NCI-H2196 treated with DMSO at 0.1 percent for 48 hours (cell line): ENCODE measurements around the gene MYH1.

Experiments
- DNase-seq: peaks from one replicate; lab custom pipeline; 2025; ENCODE audit not compliant: unreplicated experiment; lab: John Stamatoyannopoulos, UW

Gene MYH1

DNA sequence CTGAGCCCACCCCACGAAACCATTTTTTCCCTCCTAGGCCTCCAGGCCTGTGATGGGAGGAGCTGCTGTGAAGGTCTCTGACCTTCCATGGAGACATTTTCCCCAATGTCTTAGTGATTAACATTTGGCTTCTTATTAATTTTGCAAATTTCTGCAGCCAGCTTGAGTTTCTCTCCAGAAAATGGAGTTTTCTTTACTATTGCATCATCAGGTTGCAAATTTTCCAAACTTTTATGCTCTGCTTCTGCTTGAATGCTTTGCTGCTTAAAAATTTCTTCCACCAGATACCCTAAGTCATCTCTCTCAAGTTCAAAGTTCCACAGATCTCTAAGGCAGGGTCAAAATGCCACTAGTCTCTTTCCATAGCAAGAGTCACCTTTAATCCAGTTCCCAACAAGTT is 36.1 kb downstream of the MYH1 start:
- DNase-seq = no peak

DNA sequence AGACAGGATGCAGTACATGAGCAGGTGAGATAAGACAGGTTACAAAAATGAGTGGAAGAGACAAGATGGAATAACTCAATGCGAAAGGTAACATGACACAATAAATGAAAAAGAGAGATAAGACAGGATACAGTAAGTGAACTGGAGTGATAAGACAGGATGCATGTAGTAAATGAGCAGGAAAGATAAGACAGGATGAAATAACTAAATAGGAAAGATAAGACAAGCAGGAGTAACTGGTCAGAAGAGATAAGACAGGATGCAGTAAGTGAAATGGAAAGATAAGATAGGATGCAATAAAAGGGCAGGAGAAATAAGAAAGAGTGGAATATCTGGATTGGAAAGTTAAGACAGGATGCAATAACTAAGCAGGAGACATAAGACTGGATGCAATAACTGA is 40.6 kb downstream of the MYH1 start:
- no peak for DNase-seq

DNA sequence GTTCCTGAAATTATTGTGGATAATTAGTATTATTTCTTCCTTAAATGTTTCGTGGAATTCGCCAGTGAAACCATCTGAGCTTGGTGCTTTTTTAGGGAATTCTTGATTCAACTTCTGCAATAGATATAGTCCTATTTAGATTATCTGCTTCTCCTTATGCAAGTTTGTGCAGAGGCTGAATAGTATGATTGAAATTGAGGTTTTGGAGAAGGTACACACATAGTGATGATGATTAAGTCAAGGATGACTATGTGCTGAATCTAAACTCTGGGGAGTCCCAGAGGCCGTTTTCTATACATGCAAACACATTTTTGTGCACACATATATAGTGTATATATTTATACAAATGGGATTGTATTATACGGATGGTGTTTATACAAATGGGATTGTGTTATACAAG is 43.8 kb downstream of the MYH1 start:
- DNase-seq = no peak

DNA sequence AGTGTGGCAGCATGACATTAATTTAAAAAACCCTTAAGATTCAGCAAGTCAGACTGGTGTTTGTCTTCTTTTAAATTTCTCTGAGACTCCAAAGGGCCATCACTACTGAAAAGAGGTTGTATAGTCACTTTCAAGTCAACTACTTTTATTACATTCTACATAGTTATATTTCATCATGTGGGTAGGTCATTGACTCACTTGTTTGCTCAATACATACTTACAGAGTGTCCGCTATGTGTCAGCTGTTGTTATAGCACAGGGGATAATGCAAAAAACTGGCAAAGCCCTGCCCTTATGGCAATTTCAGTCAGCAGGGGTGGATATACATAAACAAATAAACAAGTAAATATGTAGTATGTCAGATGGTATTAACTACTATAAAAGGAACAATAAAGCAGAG is 46.5 kb downstream of the MYH1 start:
- DNase-seq = no peak

DNA sequence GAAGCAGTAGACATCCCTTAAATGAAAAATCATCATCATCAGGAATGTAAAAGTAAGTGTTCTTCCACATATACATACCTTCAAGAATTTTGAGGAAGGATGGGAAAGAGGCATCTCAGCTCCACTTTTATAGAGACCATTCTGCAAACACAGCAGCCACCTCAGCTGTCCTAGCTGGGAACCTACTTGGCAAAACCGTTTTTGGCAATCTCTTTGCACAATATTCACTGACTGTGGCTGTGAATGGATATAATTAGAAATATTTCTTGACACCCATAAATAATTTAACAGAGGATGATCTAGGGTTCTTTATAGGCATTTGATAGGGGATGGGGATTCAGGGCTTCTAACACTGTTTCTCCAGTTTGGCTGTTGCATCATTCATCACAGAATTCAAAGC is 48.9 kb downstream of the MYH1 start, which contains the start of gene MYH4:
Gene MYH4 (minus strand): TSS at position 101 of the 400 bp plus-strand sequence. CDS start 2,814 bp downstream, outside the sequence.
- no peak for DNase-seq

DNA sequence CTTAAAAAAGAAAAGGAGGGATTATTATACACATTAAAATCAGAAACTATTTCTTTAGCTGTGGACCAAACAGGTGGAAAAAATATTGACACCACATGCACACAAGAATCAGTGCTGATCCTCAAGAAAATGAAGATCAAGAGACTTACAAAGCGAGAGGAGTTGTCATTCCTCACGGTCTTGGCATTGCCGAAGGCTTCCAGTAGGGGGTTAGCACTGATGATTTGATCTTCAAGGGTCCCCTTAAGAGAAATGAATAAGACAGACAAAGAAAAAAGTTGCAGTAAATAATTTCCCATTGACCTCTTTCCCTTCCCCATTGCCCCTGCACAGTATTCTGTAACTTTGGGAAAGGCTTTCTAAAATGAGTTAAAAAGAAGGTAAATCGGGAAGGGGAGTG is 54.9 kb downstream of the MYH1 start:
- no peak for DNase-seq

DNA sequence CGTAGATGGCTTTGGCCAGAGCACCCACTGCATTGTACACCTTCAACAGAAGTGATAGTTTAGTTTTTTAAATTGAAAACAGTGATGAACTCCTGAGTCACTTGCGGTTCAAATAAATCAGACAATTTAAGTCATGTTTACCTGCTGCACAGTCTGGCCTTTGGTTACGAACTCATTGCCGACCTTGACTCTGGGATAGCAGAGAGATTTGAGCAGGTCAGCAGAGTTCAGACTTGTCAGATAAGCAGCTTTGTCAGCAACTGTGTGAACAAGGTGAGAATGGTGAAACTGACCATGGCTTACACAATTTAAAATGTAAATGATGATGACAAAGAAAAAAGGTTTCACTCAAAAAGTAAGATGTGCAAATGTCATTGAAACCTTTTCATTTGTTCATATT is 58.3 kb downstream of the MYH1 start:
- DNase-seq = no peak

DNA sequence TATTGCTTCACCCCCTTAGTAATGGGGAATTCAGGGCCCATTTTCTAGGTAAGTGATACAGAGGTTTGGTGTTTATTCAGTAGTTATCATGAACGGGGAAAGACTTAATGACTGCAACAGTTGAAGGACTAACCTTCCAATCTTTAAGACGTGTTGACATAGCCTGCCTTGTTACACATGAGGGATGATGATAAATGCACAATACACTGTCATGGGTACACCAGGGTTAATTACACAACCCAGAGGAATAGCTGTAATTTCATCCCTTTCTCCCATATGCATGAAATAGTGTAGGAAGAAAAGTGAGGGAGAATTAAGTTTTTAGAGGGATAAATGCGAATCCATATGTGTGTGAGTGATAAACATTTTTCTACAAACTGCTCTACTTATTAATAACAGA is 59.6 kb downstream of the MYH1 start:
- DNase-seq = no peak

DNA sequence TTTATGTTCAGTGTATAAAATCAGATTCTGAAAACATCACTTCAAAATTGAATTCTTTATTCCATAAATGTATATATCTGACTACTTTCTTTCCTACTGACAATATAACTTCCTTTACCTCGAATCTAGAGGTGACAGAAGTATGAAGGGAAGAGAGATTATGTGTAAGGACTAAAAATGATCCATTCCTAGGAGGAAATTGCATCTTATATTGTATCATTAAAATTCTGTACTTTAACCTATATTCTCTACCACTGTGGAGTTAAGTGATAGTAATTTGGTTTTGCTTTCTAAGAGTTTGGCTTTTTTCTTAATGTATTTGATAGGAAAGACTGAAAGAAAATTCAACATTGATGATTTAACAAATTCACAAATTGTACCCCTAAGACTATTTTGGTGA is 60.4 kb downstream of the MYH1 start:
- no peak for DNase-seq

DNA sequence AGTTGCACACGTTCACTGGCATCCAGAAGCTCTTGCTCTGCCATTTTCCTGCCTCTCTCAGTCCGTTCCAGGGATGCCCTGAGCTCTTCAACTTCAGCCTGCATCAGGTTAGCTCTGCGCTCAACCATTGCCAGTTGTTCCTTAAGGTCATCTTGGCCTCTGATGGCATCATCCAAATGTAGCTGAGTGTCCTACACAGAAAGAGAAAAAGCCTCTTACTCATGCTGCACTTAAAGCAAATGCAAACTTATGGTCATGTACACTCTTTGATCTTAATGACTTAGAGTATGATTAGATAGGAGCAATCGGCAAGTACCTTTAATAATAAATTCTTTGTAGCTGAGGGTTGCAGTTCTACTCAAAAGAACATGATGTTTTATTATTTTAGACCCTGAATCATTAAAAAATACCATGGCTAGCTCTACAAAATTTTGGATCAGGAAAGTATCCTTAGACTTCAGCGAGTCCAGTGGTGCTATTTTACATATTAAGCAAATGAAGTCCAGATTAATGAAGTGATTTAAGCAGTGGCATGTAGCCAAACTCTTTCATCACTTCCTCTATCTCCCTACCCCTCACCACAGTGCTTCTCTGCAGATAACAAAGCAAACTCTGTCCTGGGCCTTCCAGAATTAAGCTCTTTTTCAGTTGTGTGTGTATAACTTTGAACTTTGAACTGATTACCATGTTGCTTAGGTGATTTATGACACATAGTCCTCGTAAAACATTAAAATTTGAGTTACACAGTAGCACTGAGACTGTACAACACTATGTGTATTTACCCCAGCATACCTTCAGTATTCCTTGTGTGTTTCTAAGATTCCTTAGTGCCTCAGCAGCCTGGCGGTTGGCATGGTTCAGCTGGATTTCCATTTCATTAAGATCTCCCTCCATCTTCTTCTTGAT is 71.1 kb downstream of the MYH1 start:
- DNase-seq = no peak
